Measurements from ENCODE around the gene NXPH1. TPM values are rescaled to one million over a fixed set of nuclear protein-coding genes. Genes with fewer than 3 reads are reported as not detected.

Gene NXPH1
- polyA plus RNA-seq, 1 donor = 0.06 TPM

DNA sequence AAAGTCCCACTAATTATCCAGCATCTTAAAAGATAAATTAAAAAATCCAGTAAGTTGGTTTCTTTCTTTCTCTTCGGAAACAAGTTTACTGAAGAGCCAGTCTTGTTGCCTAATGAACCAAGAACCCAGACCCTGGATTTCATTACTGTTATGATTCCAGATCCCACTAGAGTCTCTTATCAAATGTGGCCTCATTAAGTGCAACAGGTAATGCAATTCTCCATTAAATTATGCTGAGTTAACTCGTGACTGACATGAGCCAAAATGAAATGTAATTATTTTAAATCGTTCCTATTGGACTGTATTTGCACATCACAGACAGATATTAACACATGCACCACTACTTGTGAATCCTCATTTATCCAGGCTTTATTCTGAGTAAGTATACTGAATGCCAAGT lies 115.6 kb downstream of the NXPH1 start:
- Histone ChIP-seq H3K27ac (ENCODE audit: low read length) (no peak overlapping the region), H3K9me3 (ENCODE audit: control insufficient read depth, low read depth, low read length) (no peaks in the 10 kb centered on the region), H3K4me3 (ENCODE audit: low read length) (no peak overlapping the region), H3K27me3 (ENCODE audit: control insufficient read depth, insufficient read depth, low read length) (no peaks in the 10 kb centered on the region), H3K36me3 (ENCODE audit: control insufficient read depth, insufficient read depth, low read length) (no peaks in the 10 kb centered on the region), H3K4me1 (ENCODE audit: control insufficient read depth, insufficient read depth, low read length) (no peaks in the 10 kb centered on the region)
- WGBS (ENCODE audit: insufficient coverage, low lambda C conversion rate) = no CpG with 5 or more reads among the region's 3 CpGs
- no peak for DNase-seq

- WGBS (ENCODE audit: insufficient coverage, low lambda C conversion rate) = no CpG with 5 or more reads among the region's 2 CpGs
- H3K27ac ChIP-seq (ENCODE audit: low read length) = no peak overlapping the region
These were observed 127.1 kb downstream of the NXPH1 start for GRCh38 chr7:8560501-8560900.

DNA sequence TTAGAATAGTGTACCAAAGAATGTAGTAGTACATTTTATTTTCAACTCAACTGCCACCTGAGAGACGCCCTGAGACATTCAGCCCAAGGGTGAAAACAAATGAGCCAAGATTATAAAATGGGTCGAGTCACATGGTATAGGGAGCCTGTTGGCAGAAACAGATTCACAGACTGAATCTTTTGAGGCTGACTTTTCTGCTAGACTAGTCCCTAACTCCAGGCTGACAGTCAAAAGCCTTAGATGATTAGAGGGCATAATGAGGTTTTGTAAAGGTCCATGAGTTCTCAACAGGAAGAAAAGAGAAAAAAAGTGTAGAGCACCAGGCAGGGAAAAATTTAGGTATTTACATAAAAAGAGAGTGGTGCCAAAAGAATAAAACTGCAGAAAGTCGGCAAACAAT lies 128.0 kb downstream of the NXPH1 start:
- WGBS (ENCODE audit: insufficient coverage, low lambda C conversion rate) = 88% methylated on average over 2 of the region's 3 CpGs
- H3K4me1 ChIP-seq (ENCODE audit: control insufficient read depth, insufficient read depth, low read length) = no peaks in the 10 kb centered on the region
- no peak overlapping the region for H3K27ac ChIP-seq (ENCODE audit: low read length)
- no peaks in the 10 kb centered on the region for H3K36me3 ChIP-seq (ENCODE audit: control insufficient read depth, insufficient read depth, low read length)
- no peak for DNase-seq
- no peak overlapping the region for H3K4me3 ChIP-seq (ENCODE audit: low read length)
- no peaks in the 10 kb centered on the region for H3K9me3 ChIP-seq (ENCODE audit: control insufficient read depth, low read depth, low read length)
- no peaks in the 10 kb centered on the region for H3K27me3 ChIP-seq (ENCODE audit: control insufficient read depth, insufficient read depth, low read length)

More at GRCh38 chr7:8560501-8560900, 127.1 kb downstream of the NXPH1 start:
- H3K27me3 ChIP-seq (ENCODE audit: control insufficient read depth, insufficient read depth, low read length) = no peaks in the 10 kb centered on the region
- no peak overlapping the region for H3K4me3 ChIP-seq (ENCODE audit: low read length)
- H3K9me3 ChIP-seq (ENCODE audit: control insufficient read depth, low read depth, low read length) = no peaks in the 10 kb centered on the region
- H3K36me3 ChIP-seq (ENCODE audit: control insufficient read depth, insufficient read depth, low read length) = no peaks in the 10 kb centered on the region
- H3K4me1 ChIP-seq (ENCODE audit: control insufficient read depth, insufficient read depth, low read length) = no peaks in the 10 kb centered on the region
- no peak for DNase-seq

DNA sequence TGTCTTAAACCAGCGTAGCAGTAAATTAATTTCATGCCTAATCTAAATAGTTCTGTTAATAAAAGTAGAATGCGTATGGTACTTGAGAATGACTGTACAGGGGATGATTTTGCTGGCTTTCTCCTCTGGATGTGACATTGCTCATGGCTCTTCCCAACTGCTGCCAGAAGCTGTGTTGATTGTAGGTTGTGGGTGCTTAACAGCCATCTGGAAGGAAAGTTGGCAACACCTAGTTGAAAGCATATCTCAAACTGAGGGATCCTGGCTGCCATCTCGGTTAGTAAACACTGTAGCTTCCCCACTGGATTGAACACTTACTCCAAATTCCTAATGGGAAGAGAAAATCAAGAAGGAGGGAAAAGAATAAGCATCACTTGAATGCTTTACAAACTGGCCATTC lies 130.9 kb downstream of the NXPH1 start:
- Histone ChIP-seq H3K27ac (ENCODE audit: low read length) (no peak overlapping the region), H3K27me3 (ENCODE audit: control insufficient read depth, insufficient read depth, low read length) (no peaks in the 10 kb centered on the region), H3K36me3 (ENCODE audit: control insufficient read depth, insufficient read depth, low read length) (no peaks in the 10 kb centered on the region), H3K4me3 (ENCODE audit: low read length) (no peak overlapping the region), H3K4me1 (ENCODE audit: control insufficient read depth, insufficient read depth, low read length) (no peaks in the 10 kb centered on the region), H3K9me3 (ENCODE audit: control insufficient read depth, low read depth, low read length) (no peaks in the 10 kb centered on the region)
- DNase-seq = no peak
- no CpG with 5 or more reads among the region's 3 CpGs for WGBS (ENCODE audit: insufficient coverage, low lambda C conversion rate)

DNA sequence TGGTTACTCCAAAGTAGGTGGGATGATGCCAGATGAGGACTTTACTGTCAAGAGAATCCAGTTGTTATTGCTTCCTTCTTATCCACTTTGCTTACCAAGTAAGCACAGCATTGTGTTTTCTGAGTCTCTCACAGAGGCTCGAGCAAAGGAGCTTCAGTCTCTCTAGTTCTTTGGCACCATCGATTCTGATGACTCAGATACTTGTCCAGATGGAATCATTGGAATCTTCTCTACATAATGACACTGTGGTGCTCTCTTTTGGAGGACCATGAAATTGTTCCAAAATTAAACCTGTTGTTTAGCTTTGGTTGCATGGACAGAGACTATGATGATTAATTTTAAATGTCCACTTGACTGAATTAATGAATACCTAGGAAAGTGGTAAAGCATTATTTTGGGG lies 132.6 kb downstream of the NXPH1 start:
- no peaks in the 10 kb centered on the region for H3K36me3 ChIP-seq (ENCODE audit: control insufficient read depth, insufficient read depth, low read length)
- no peak for DNase-seq
- H3K27me3 ChIP-seq (ENCODE audit: control insufficient read depth, insufficient read depth, low read length) = no peaks in the 10 kb centered on the region
- no peak overlapping the region for H3K27ac ChIP-seq (ENCODE audit: low read length)
- WGBS (ENCODE audit: insufficient coverage, low lambda C conversion rate) = no CpG with 5 or more reads among the region's 2 CpGs
- H3K4me3 ChIP-seq (ENCODE audit: low read length) = no peak overlapping the region
- no peaks in the 10 kb centered on the region for H3K4me1 ChIP-seq (ENCODE audit: control insufficient read depth, insufficient read depth, low read length)
- no peaks in the 10 kb centered on the region for H3K9me3 ChIP-seq (ENCODE audit: control insufficient read depth, low read depth, low read length)

DNA sequence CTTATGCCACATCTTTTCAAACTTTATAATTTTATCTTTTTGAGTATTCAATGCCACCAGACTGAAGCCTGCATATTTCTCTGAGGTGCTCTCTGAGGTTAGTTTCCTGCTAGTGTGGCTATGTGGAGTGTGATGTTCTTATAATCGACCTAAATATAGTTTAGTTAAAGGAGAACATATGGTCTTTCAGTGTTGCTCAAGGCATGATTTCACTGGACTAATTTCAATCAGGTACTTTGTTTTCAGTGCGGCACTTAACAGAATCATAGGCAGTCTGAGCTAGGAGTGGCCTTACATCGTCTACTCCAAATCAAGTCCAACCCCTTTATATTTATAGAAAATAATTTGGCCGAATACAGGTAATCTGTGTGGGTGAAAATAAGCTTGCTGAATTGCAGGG lies 134.2 kb downstream of the NXPH1 start:
- no peak for DNase-seq
- WGBS (ENCODE audit: insufficient coverage, low lambda C conversion rate) = no CpG with 5 or more reads among the region's 4 CpGs
- no peaks in the 10 kb centered on the region for H3K4me1 ChIP-seq (ENCODE audit: control insufficient read depth, insufficient read depth, low read length)

GRCh38 chr7:8579661-8580194 lies 146.3 kb downstream of the NXPH1 start:
- Histone ChIP-seq H3K4me1 (ENCODE audit: control insufficient read depth, insufficient read depth, low read length) (no peaks in the 10 kb centered on the region), H3K9me3 (ENCODE audit: control insufficient read depth, low read depth, low read length) (no peaks in the 10 kb centered on the region), H3K36me3 (ENCODE audit: control insufficient read depth, insufficient read depth, low read length) (no peaks in the 10 kb centered on the region), H3K27ac (ENCODE audit: low read length) (no peak overlapping the region), H3K27me3 (ENCODE audit: control insufficient read depth, insufficient read depth, low read length) (no peaks in the 10 kb centered on the region), H3K4me3 (ENCODE audit: low read length) (no peak overlapping the region)
- 93% methylated on average over 5 of the region's 6 CpGs for WGBS (ENCODE audit: insufficient coverage, low lambda C conversion rate)
- DNase-seq = no peak

More for the DNA sequence above, 134.2 kb downstream of the NXPH1 start:
- H3K9me3 ChIP-seq (ENCODE audit: control insufficient read depth, low read depth, low read length) = no peaks in the 10 kb centered on the region
- H3K36me3 ChIP-seq (ENCODE audit: control insufficient read depth, insufficient read depth, low read length) = no peaks in the 10 kb centered on the region
- H3K27me3 ChIP-seq (ENCODE audit: control insufficient read depth, insufficient read depth, low read length) = no peaks in the 10 kb centered on the region
- no peak overlapping the region for H3K4me3 ChIP-seq (ENCODE audit: low read length)
- H3K27ac ChIP-seq (ENCODE audit: low read length) = no peak overlapping the region

GRCh38 chr7:8581842-8582241 lies 148.4 kb downstream of the NXPH1 start:
- Histone ChIP-seq H3K27ac (ENCODE audit: low read length) (no peak overlapping the region), H3K4me3 (ENCODE audit: low read length) (no peak overlapping the region), H3K9me3 (ENCODE audit: control insufficient read depth, low read depth, low read length) (no peaks in the 10 kb centered on the region), H3K4me1 (ENCODE audit: control insufficient read depth, insufficient read depth, low read length) (no peaks in the 10 kb centered on the region), H3K27me3 (ENCODE audit: control insufficient read depth, insufficient read depth, low read length) (no peaks in the 10 kb centered on the region), H3K36me3 (ENCODE audit: control insufficient read depth, insufficient read depth, low read length) (no peaks in the 10 kb centered on the region)
- no CpG with 5 or more reads among the region's 5 CpGs for WGBS (ENCODE audit: insufficient coverage, low lambda C conversion rate)
- DNase-seq = no peak

DNA sequence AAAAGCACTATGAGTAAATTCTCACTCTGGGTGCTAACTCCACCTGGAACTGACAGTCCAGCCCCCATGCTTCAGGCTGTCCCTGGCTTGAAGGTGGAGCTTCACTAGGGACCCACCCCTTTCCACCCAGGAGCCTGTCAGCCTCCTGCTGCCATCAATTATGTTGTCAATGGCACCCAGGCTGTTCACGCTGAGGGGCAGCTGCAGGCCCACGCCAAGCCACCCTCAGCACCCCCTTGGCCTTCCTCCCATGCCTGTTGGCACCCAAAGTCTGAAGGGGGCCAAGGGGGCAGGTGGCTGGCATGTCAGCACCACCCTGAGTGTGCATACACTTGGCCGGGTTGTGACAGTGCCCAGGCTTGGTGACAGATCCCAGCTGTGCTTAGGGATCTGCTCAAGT lies 149.3 kb downstream of the NXPH1 start:
- Histone ChIP-seq H3K36me3 (ENCODE audit: control insufficient read depth, insufficient read depth, low read length) (no peaks in the 10 kb centered on the region), H3K27ac (ENCODE audit: low read length) (no peak overlapping the region), H3K27me3 (ENCODE audit: control insufficient read depth, insufficient read depth, low read length) (no peaks in the 10 kb centered on the region), H3K9me3 (ENCODE audit: control insufficient read depth, low read depth, low read length) (no peaks in the 10 kb centered on the region), H3K4me3 (ENCODE audit: low read length) (no peak overlapping the region), H3K4me1 (ENCODE audit: control insufficient read depth, insufficient read depth, low read length) (no peaks in the 10 kb centered on the region)
- DNase-seq = no peak
- no CpG with 5 or more reads among the region's 3 CpGs for WGBS (ENCODE audit: insufficient coverage, low lambda C conversion rate)

DNA sequence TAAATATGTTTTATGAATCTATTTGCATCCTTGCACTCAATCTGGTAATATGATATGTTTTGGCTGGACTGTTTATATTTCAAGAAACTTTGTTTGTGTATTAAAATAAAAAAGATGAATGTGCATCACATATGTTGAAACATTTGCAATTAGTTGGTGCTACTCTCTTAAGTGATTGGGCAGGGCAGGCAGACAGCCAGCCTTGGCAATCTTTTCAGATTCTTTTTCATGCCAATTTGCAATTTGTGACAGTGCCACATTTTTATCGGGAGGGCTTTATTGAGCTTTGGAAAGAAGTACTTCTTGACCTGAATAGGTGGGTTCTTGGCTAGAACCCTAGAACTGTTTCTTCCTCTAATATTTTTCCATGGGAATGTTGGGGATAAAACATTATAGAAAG lies 152.2 kb downstream of the NXPH1 start:
- DNase-seq = no peak
- Histone ChIP-seq H3K27ac (ENCODE audit: low read length) (no peak overlapping the region), H3K4me1 (ENCODE audit: control insufficient read depth, insufficient read depth, low read length) (no peaks in the 10 kb centered on the region), H3K4me3 (ENCODE audit: low read length) (no peak overlapping the region), H3K36me3 (ENCODE audit: control insufficient read depth, insufficient read depth, low read length) (no peaks in the 10 kb centered on the region), H3K9me3 (ENCODE audit: control insufficient read depth, low read depth, low read length) (no peaks in the 10 kb centered on the region), H3K27me3 (ENCODE audit: control insufficient read depth, insufficient read depth, low read length) (no peaks in the 10 kb centered on the region)
- 100% methylated on average over 1 of the region's 1 CpG for WGBS (ENCODE audit: insufficient coverage, low lambda C conversion rate)

DNA sequence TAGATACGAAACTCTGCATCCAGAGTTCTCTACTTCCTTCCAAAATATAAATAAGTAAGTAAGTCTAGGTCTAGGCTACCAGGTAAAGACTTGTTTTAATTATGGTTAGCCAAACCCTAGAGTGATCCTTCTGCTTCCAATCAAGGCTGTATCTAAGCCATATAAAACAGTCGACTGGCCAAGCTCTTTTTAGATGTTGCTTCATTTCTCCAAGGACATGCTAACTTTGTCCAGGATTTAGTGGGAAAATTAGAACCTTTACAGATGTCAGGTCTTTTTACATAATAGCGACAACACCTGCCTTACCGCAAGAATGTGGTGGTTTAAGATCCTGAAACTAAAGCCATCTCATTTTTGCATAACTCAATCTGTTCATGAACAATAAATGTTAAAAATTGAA lies 156.8 kb downstream of the NXPH1 start:
- no peaks in the 10 kb centered on the region for H3K36me3 ChIP-seq (ENCODE audit: control insufficient read depth, insufficient read depth, low read length)
- no peaks in the 10 kb centered on the region for H3K27me3 ChIP-seq (ENCODE audit: control insufficient read depth, insufficient read depth, low read length)
- WGBS (ENCODE audit: insufficient coverage, low lambda C conversion rate) = 90% methylated on average over 2 of the region's 4 CpGs
- H3K9me3 ChIP-seq (ENCODE audit: control insufficient read depth, low read depth, low read length) = no peaks in the 10 kb centered on the region
- DNase-seq = no peak
- no peak overlapping the region for H3K27ac ChIP-seq (ENCODE audit: low read length)
- no peak overlapping the region for H3K4me3 ChIP-seq (ENCODE audit: low read length)
- no peaks in the 10 kb centered on the region for H3K4me1 ChIP-seq (ENCODE audit: control insufficient read depth, insufficient read depth, low read length)
